Skeletal muscle tissue (tissue), 4 donors: ENCODE measurements around the gene CNFN. TPM values are rescaled to one million over a fixed set of nuclear protein-coding genes. Genes with fewer than 3 reads are reported as not detected.
A peak's percentile ranks its signal among the peaks of the same experiment; 100 is the strongest.

ENCODE experiments used
- H3K27ac ChIP-seq: one replicate; pipeline ENCODE4 v1.7.0; 2013; ENCODE audit warnings: mild to moderate bottlenecking, low read depth, low read length, inconsistent platforms
- H3K27me3 ChIP-seq, 3 donors: one replicate each; pipeline ENCODE4 v1.7.0; 2013; ENCODE audit warnings: low read length in 3 of 3; ENCODE audit not compliant: control insufficient read depth in 3 of 3, insufficient read depth in 3 of 3
- H3K36me3 ChIP-seq, 3 donors: one replicate each; pipeline ENCODE4 v1.7.0; 2013; ENCODE audit warnings: low read length in 3 of 3; ENCODE audit not compliant: control insufficient read depth in 3 of 3, insufficient read depth in 3 of 3
- H3K4me1 ChIP-seq, 3 donors: one replicate each; pipeline ENCODE4 v1.7.0; 2013; ENCODE audit warnings: low read length in 3 of 3, mild to moderate bottlenecking in 3 of 3; ENCODE audit not compliant: control insufficient read depth in 3 of 3, insufficient read depth in 3 of 3
- H3K4me3 ChIP-seq, 3 donors: one replicate each; pipeline ENCODE4 v1.7.0; 2013; ENCODE audit warnings: low read length in 3 of 3
- H3K9ac ChIP-seq, 3 donors: one replicate each; pipeline ENCODE4 v1.7.0; 2013; ENCODE audit warnings: low read length in 3 of 3, mild to moderate bottlenecking in 3 of 3, moderate library complexity in 2 of 3, low read depth in 1 of 3
- H3K9me3 ChIP-seq, 3 donors: one replicate each; pipeline ENCODE4 v1.7.0; 2013; ENCODE audit warnings: low read length in 3 of 3; ENCODE audit not compliant: control insufficient read depth in 3 of 3
- total RNA-seq: library from RNA; depleted of rRNA; stranded (reverse); fragments of >200 nt; gene quantifications from one replicate; pipeline ENCODE4 v1.2.3, GENCODE V29; 2014
- donor health status: Osteomylitis.

The CNFN gene
- total RNA-seq, 1 donor from 2014 or later, result not detected

DNA sequence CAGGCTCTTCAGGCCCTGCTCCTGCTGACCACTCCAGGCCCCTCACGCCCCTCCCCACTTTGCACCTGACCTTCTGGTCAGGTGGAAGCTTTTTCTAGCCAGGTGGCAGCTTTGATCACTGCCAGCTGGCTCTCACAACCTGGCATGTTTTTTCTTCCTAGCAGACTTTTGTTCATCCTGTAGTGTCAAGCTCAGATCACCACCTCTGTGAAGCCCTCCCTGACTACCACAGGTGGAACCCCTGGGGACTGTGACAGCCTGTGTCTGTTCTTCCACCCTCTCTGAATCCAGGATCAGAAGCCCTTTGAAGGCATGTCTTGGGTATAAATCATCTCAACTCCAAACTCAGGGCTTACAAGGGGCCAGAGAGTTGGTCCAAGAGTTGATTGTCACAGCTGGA is 10.3 kb upstream of the CNFN start:
- peaks cover 30 to 35% (median 30%) of the 10 kb centered on the region in 3 donors for H3K4me1 ChIP-seq
- no peaks in the 10 kb centered on the region for H3K9me3 ChIP-seq
- no peaks in the 10 kb centered on the region for H3K36me3 ChIP-seq
- no peak overlapping the region for H3K9ac ChIP-seq
- no peak overlapping the region for H3K27ac ChIP-seq
- no peaks in the 10 kb centered on the region for H3K27me3 ChIP-seq
- H3K4me3 ChIP-seq, result no peak overlapping the region

DNA sequence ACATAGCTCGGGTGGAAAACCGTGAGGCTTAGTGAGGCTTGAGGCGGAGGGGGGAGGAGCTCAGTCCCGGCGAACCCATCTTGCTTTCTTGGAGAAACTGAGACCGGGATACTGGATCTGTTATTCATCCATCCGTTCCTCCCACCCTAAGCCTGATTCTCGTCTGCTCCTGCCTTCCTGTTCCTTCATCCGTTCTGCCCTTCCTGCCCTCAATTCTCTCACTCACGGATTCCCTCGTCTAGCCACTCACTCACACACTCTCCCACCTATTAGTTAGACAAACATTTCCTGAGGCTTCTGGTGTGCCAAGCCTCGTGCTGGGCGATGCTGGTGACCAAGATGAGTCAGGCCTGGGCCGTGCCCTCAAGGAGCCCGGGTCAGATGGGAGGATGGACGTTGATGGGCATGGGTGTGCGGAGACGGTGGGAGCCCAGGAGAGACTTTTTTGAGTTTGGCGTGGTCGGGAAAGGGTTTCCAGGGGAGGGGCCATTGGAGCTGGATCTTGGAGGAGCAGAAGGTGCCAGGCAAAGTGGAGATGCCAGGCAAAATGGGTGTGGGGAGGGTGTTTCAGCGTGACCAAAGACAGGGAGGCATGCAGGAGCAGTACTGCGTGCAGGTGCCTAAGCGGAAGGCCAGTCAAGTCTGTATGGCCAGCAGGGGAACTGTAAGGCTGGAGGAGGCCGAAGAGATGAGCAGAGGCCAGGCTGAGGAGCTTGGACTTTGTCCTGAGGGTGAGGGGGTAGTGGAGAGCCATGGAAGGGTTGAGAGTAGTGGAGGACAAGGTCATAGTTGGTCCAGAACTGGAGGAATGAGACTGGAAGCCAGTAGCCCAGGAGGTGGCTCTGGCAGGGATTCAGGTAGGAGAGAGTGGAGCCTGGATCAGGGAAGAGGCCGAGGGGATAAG is 7.4 kb upstream of the CNFN start:
- Histone ChIP-seq H3K9ac (peak overlapping the region; percentile 85 to 90 (median 87)), H3K27me3 (no peaks in the 10 kb centered on the region), H3K36me3 (no peaks in the 10 kb centered on the region), H3K9me3 (no peaks in the 10 kb centered on the region), H3K4me1 (peaks cover 30 to 35% (median 30%) of the 10 kb centered on the region in 3 donors), H3K4me3 (peak overlapping the region; percentile 80 to 92 (median 84)), H3K27ac (peak overlapping the region; percentile 74)

DNA sequence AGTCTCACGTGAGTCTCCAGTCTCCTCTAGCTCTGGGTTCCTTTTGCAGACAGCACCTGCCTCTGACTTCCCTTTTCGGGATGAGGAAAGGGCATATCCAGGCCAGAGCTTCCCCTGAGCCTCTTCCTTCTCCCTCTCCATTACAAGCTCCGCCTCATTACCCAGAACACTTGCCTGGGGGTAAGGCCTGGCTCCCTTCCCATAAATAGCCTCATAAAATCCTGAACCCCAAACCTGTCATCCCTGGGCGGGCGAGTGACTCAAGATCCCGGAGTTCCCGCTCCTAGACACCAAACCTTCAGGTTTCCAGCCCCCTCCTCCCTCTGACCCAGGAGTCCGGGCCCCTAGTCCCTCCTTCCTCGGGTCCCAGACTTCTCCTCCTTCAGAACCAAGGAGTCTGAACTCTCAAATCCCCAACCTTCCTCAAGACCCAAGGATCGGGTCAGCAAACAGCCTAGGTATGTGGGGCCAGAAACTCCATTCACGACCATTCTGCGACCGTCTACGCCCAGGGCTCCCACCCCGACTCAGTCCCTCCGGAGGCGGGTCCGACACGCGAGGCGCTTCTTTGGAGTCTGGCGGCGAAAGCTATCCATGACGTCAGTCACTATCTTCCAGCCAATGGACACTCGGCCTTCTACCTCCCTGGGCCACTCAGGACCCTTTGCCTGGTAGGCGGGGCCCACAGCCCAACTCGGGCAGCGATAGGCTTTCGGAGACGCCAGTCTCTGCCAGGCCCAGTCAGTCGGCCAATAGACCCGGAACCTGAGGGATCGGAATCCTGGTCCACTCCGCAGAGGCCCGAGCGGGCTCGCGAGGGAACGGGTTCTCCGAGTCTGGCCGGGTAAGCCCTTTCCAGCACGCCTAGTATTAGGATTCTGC is 6.5 kb upstream of the CNFN start:
- H3K4me1 ChIP-seq, result peaks cover 26 to 31% (median 27%) of the 10 kb centered on the region in 3 donors
- peak overlapping the region; percentile 85 to 90 (median 87) for H3K9ac ChIP-seq
- no peaks in the 10 kb centered on the region for H3K36me3 ChIP-seq
- H3K4me3 ChIP-seq, result peak overlapping the region; percentile 80 to 92 (median 84)
- H3K9me3 ChIP-seq, result no peaks in the 10 kb centered on the region
- H3K27me3 ChIP-seq, result no peaks in the 10 kb centered on the region
- peak overlapping the region; percentile 74 for H3K27ac ChIP-seq

DNA sequence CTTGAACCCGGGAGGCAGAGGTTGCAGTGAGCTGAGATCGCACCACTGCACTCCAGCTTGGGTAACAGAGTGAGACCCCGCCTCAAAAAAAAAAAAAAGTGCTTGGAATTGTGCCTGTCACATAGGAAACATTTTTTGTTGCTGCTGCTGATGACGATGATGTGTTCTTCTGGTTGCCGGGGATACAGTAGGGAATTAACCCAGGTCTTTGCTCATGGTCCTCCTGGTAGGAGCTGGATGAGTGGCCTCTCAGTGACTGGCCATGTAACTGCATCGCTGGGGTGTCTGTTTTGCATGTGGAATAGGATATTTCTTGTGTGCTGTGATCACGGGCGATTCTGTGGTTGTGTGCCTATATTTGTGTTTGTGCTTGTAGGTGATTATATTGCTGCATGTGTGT is 4.7 kb upstream of the CNFN start:
- Histone ChIP-seq H3K9me3 (no peaks in the 10 kb centered on the region), H3K9ac (no peak overlapping the region), H3K27me3 (peaks cover 4 to 16% (median 8%) of the 10 kb centered on the region in 3 donors), H3K4me1 (peaks cover 15 to 18% (median 17%) of the 10 kb centered on the region in 3 donors), H3K4me3 (no peak overlapping the region), H3K36me3 (no peaks in the 10 kb centered on the region), H3K27ac (no peak overlapping the region)

DNA sequence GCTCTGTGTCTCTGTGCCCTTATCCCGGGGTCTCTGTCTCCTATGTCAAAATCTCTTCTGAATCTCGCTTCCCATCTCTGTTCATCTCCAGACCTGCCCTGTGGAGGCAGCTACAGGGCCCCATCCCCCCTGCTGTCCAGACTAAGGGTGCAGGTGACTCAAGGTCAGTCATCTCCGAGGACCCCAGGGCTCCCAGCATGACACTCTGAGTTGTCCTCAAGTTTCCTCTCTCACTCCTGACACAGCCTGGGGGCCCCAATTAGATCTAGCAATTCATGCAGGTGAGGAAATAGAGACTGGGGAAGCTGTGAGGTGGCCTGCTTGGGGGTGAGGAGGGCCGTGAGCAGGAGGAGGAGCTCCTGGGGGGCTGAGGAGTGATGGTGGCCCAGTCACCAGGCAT is 2.1 kb upstream of the CNFN start:
- Histone ChIP-seq H3K36me3 (no peaks in the 10 kb centered on the region), H3K27me3 (peaks cover 17 to 30% (median 24%) of the 10 kb centered on the region in 3 donors)

DNA sequence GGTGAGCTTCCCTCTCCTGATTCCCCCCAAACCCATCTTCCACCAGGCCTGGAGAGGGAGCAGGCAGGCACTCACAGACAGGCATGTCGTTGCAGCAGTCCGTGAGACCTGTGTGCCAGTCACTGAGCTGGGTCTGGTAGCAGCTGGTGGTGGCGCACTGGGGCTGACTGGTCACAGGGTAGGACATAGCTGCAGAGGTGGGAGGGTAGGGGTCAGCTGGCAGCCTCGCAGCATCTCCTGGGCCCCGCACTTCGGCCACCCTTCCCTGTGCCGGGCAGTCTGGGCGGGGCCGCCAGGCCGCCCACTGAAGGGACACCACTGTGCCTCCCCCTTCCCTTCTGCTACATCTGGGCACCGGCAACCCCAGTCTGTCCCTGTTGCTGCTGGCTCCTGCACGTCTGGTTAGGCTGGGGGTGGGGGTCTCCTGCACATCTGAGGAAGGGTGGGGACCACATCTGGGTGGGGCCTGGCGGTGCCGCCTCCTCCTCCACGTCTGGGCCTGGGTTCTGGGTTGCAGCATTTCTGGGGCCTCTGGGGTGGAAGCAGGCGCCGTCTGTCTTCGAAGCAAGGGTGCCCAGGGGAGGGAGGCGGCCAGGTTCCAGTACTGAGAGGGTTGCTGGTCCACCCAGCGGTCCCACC is 1.1 kb downstream of the CNFN start:
- H3K9ac ChIP-seq, result no peak overlapping the region
- no peak overlapping the region for H3K27ac ChIP-seq
- H3K9me3 ChIP-seq, result no peaks in the 10 kb centered on the region
- H3K27me3 ChIP-seq, result peaks cover 24 to 35% (median 34%) of the 10 kb centered on the region in 3 donors
- H3K4me1 ChIP-seq, result peaks cover 0 to 4% (median 3%) of the 10 kb centered on the region in 3 donors
- no peaks in the 10 kb centered on the region for H3K36me3 ChIP-seq
- H3K4me3 ChIP-seq, result no peak overlapping the region

More for the DNA sequence above, 2.1 kb upstream of the CNFN start:
- H3K9me3 ChIP-seq, result no peaks in the 10 kb centered on the region
- no peak overlapping the region for H3K27ac ChIP-seq
- no peak overlapping the region for H3K9ac ChIP-seq
- peaks cover 7 to 10% (median 10%) of the 10 kb centered on the region in 3 donors for H3K4me1 ChIP-seq
- no peak overlapping the region for H3K4me3 ChIP-seq

DNA sequence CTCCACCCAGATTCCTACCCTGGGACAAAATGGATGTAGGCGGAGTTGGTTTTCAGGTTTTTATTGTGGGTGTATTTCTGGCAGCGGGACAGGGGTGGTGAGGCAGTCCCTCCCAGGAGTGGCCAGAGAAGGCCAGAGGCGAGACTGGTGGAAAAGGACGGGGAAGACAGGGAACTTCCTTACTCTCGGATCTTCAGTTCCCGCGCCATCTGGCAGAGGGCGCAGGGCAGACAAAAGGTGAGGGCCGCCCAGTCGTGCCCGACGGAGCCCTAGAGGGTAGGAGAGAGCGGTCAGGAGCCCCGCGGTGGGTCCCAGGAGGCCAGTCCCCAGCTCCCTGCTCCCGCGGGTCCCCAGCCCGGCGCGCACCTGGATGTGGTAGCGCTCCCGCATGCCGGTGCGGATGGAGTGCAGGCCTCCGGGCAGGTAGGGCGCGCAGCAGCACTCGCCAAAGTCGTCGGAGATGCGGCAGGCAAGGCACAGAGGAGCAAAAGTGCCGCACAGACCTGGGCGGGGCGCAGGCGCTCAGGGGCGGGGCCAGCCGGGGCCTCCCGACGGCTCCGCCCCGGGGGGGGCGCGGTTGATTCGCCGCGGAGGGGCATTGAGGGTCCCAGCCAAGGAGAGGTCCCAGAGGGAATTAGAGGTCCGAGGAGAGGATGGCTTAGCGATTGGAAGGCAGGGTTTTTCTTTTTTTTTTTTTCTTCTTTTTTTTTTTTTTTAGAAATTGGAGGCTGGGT is 3.0 kb downstream of the CNFN start:
- peak overlapping the region in 1 of 3 donors; percentile 40 for H3K9ac ChIP-seq
- H3K4me1 ChIP-seq, result peaks cover 0 to 4% (median 3%) of the 10 kb centered on the region in 3 donors
- no peaks in the 10 kb centered on the region for H3K9me3 ChIP-seq
- peak overlapping the region in 2 of 3 donors; percentile 35 to 42 for H3K4me3 ChIP-seq
- no peaks in the 10 kb centered on the region for H3K36me3 ChIP-seq
- H3K27me3 ChIP-seq, result peaks cover 31 to 44% (median 43%) of the 10 kb centered on the region in 3 donors
- no peak overlapping the region for H3K27ac ChIP-seq

DNA sequence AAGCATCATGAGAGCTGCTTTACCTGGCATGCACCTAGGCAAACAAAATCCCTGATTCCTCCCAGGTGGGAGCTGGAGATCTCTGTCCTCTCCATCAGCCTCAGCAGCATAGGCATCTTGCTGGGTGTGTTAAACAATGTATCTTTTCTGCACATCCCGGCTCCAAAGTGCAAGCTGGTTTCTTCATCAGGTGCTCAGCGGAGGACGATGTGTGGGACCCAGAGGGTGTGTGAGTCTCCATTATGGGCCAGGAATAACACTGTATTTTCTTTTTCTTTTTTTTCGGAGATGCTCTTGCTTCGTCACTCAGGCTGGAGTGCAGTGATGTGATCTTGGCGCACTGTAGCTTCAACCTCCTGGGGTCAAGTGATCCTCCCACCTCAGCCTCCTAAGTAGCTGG is 9.9 kb downstream of the CNFN start:
- Histone ChIP-seq H3K36me3 (peaks cover 0 to 7% (median 3%) of the 10 kb centered on the region in 3 donors), H3K9me3 (no peaks in the 10 kb centered on the region), H3K27ac (no peak overlapping the region), H3K4me1 (no peaks in the 10 kb centered on the region), H3K9ac (no peak overlapping the region), H3K4me3 (no peak overlapping the region), H3K27me3 (peaks cover 12 to 25% (median 21%) of the 10 kb centered on the region in 3 donors)
